ENCODE measurements around the gene EFNA5. TPM values are rescaled to one million over a fixed set of nuclear protein-coding genes. Genes with fewer than 3 reads are reported as not detected.

Gene EFNA5
- polyA plus RNA-seq, 1 donor from 2014 or later = 4.2 TPM

GRCh38 chr5:107477492-107477891 is 193.2 kb downstream of the EFNA5 start:
- no peak overlapping the region for H3K9ac ChIP-seq (ENCODE audit: low read length)
- no peak overlapping the region for H2AFZ ChIP-seq (ENCODE audit: low read depth, low read length)
- no peaks in the 10 kb centered on the region for H4K20me1 ChIP-seq (ENCODE audit: insufficient read depth)
- H3K27me3 ChIP-seq (ENCODE audit: insufficient read depth, low read depth, low read length) = no peaks in the 10 kb centered on the region
- TF ChIP-seq REST (IDR thresholded peaks at IDR 0.05; ENCODE audit: borderline replicate concordance) (no peak), MXI1 (conservative IDR thresholded peaks at IDR 0.05; ENCODE audit: poor library complexity, severe bottlenecking) (no peak), EZH2 (IDR thresholded peaks at IDR 0.05; ENCODE audit: borderline replicate concordance, insufficient read depth, low read length, poor library complexity, severe bottlenecking) (no peak), POLR2AphosphoS5 (IDR thresholded peaks at IDR 0.05) (no peak), SMC3 (conservative IDR thresholded peaks at IDR 0.05; ENCODE audit: poor library complexity) (no peak), CTCF (IDR thresholded peaks at IDR 0.05; ENCODE audit: poor library complexity, severe bottlenecking) (no peak), TAF1 (IDR thresholded peaks at IDR 0.05; ENCODE audit: low read depth) (no peak), EP300 (conservative IDR thresholded peaks at IDR 0.05; ENCODE audit: poor library complexity, severe bottlenecking) (no peak), RAD21 (conservative IDR thresholded peaks at IDR 0.05) (no peak)
- H3K36me3 ChIP-seq (ENCODE audit: insufficient read depth, low read length) = no peaks in the 10 kb centered on the region
- no peaks in the 10 kb centered on the region for H3K9me3 ChIP-seq (ENCODE audit: low read length)
- no peak overlapping the region for H3K4me2 ChIP-seq (ENCODE audit: low read length)
- no peak overlapping the region for H3K27ac ChIP-seq (ENCODE audit: low read length)
- H3K79me2 ChIP-seq (replicated peaks; ENCODE audit: insufficient read depth, low read length) = peaks cover 20% of the 10 kb centered on the region
- no peaks in the 10 kb centered on the region for H3K9me2 ChIP-seq (ENCODE audit: insufficient read depth, low read length)
- H3K4me3 ChIP-seq (ENCODE audit: low read length) = no peak overlapping the region
- no peaks in the 10 kb centered on the region for H3F3A ChIP-seq (ENCODE audit: insufficient read depth, low read length, poor library complexity, severe bottlenecking)

- Histone ChIP-seq H3K9me2 (ENCODE audit: insufficient read depth, low read length) (no peaks in the 10 kb centered on the region), H4K20me1 (ENCODE audit: insufficient read depth) (no peaks in the 10 kb centered on the region), H3K27me3 (ENCODE audit: insufficient read depth, low read depth, low read length) (no peaks in the 10 kb centered on the region), H3K9me3 (ENCODE audit: low read length) (no peaks in the 10 kb centered on the region), H3K4me2 (ENCODE audit: low read length) (no peak overlapping the region), H3K36me3 (ENCODE audit: insufficient read depth, low read length) (no peaks in the 10 kb centered on the region), H3K9ac (ENCODE audit: low read length) (no peak overlapping the region), H2AFZ (ENCODE audit: low read depth, low read length) (no peak overlapping the region), H3K79me2 (replicated peaks; ENCODE audit: insufficient read depth, low read length) (peaks cover 20% of the 10 kb centered on the region), H3K27ac (ENCODE audit: low read length) (no peak overlapping the region), H3F3A (ENCODE audit: insufficient read depth, low read length, poor library complexity, severe bottlenecking) (no peaks in the 10 kb centered on the region), H3K4me3 (ENCODE audit: low read length) (no peak overlapping the region)
- no peak for TF ChIP-seq REST (IDR thresholded peaks at IDR 0.05; ENCODE audit: borderline replicate concordance)
- TF ChIP-seq SMC3 (conservative IDR thresholded peaks at IDR 0.05; ENCODE audit: poor library complexity) = no peak
- no peak for TF ChIP-seq EP300 (conservative IDR thresholded peaks at IDR 0.05; ENCODE audit: poor library complexity, severe bottlenecking)
- TF ChIP-seq MXI1 (conservative IDR thresholded peaks at IDR 0.05; ENCODE audit: poor library complexity, severe bottlenecking) = no peak
- TF ChIP-seq POLR2AphosphoS5 (IDR thresholded peaks at IDR 0.05) = no peak
Observed at GRCh38 chr5:107476783-107477182, 194.0 kb downstream of the EFNA5 start.

All from neural cell (in vitro differentiated cells).